T-helper 17 cell (primary cell): ENCODE data around the gene TRPM5. TPM values are rescaled to one million over a fixed set of nuclear protein-coding genes. Genes with fewer than 3 reads are reported as not detected.

Experiments
- ATAC-seq: fragments of 150-1000 bp; cut with Tn5 transposase; 2 replicates; pipeline ENCODE4 v1.10.0; 2021; ENCODE audit warnings: mild to moderate bottlenecking, moderate library complexity
- DNase-seq, 3 donors: peaks; one replicate each; pipeline versions ENCODE4 v3.0.0 to v3.0.0-alpha.2; 2020 to 2021
- H3K9me3 ChIP-seq: one replicate; pipeline ENCODE4 v1.7.0; 2013; ENCODE audit warnings: low read length, mild to moderate bottlenecking; ENCODE audit not compliant: control insufficient read depth, poor library complexity, severe bottlenecking
- H3K27ac Mint-ChIP-seq: one replicate; pipeline ENCODE4 v1.8.0; 2022; ENCODE audit warnings: mild to moderate bottlenecking, moderate library complexity, mixed read lengths
- H3K27me3 Mint-ChIP-seq: one replicate; pipeline ENCODE4 v1.8.0; 2022; ENCODE audit warnings: mixed read lengths
- H3K36me3 Mint-ChIP-seq: one replicate; pipeline ENCODE4 v1.8.0; 2022; ENCODE audit warnings: low read depth, mixed read lengths
- H3K4me1 Mint-ChIP-seq: one replicate; pipeline ENCODE4 v1.8.0; 2022; ENCODE audit warnings: mild to moderate bottlenecking, mixed read lengths
- H3K4me3 Mint-ChIP-seq: one replicate; pipeline ENCODE4 v1.8.0; 2022; ENCODE audit warnings: mild to moderate bottlenecking, moderate library complexity, mixed read lengths
- total RNA-seq, 4 donors: library from RNA in 2 of 4; stranded (reverse) in 2 of 4; gene quantifications; one replicate each; pipeline ENCODE4 v1.2.3 and lab custom pipeline; 2022 to 2026

TRPM5 gene
- total RNA-seq, 2 donors from 2014 or later, result 0.07 to 0.08 TPM

DNA sequence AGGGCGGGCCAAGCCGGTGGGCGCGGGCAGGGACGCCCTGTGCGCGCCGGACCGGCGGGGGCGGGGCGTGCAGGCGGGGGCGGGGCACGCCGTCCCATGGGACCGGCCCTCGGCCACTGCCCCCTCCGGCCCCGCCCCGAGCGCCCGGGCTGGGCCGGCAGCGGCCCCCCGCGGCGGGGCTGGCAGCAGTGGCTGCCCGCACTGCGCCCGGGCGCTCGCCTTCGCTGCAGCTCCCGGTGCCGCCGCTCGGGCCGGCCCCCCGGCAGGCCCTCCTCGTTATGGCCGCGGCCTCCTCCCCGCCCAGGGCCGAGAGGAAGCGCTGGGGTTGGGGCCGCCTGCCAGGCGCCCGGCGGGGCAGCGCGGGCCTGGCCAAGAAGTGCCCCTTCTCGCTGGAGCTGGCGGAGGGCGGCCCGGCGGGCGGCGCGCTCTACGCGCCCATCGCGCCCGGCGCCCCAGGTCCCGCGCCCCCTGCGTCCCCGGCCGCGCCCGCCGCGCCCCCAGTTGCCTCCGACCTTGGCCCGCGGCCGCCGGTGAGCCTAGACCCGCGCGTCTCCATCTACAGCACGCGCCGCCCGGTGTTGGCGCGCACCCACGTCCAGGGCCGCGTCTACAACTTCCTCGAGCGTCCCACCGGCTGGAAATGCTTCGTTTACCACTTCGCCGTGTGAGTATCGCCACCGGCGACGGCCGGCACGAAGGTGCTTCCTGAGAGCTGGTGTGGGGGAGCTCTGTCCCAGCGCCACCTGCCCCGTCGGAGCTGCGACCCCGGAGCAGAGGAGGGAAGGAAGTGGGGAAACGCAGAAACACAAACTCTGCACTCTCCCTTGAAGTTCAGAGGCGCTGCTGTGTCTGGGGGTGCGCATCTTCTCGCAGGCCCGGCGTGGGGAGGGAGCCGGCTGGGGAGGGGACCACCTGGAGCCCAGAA lies 769 bp upstream of the TRPM5 start, which contains the start of gene KCNQ1:
Gene KCNQ1, plus strand, starts transcription at position 188 of the 925 bp plus-strand sequence. Its CDS starts 91 bp downstream, at position 279.
- peak within 1 kb of the TSS; percentile 93 for H3K4me3 Mint-ChIP-seq
- no peaks in the 10 kb centered on the region for H3K9me3 ChIP-seq
- DNase-seq (peak in 2 of 3 donors; percentile 64 to 68), ATAC-seq (peak; percentile 55)
- H3K36me3 Mint-ChIP-seq, result no peaks in the 10 kb centered on the region
- peaks cover 28% of the 10 kb centered on the region for H3K4me1 Mint-ChIP-seq
- no peak within 1 kb of the TSS for H3K27ac Mint-ChIP-seq
- H3K27me3 Mint-ChIP-seq, result no peaks in the 10 kb centered on the region

DNA sequence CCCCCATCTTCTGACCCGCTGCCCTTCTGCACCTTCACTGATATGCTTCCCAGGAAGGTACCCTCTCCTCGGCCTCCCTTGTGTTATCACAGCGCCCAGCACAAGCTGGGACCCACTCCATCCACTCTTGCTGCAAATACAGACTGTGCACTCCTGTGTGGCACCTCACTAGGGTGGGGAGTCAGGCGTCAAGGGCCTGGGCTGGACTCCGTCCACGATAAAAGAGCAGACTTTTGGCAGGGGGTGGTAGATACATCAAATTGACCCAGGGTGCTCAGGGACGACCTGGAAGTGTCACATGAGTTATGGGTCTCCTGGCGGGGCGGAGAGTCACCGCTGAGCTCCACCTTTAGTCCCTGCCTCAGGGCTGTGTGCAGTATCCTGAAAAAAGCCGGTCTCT lies 908 bp downstream of the TRPM5 start:
- no peak overlapping the region for H3K27ac Mint-ChIP-seq
- ATAC-seq, result no peak
- no peaks in the 10 kb centered on the region for H3K36me3 Mint-ChIP-seq
- no peaks in the 10 kb centered on the region for H3K9me3 ChIP-seq
- H3K4me3 Mint-ChIP-seq, result peak overlapping the region; percentile 72
- no peaks in the 10 kb centered on the region for H3K27me3 Mint-ChIP-seq
- peaks cover 28% of the 10 kb centered on the region for H3K4me1 Mint-ChIP-seq
- peak in 1 of 3 donors; percentile 9 for DNase-seq

- Mint-ChIP-seq H3K4me1 (peaks cover 28% of the 10 kb centered on the region), H3K27ac (no peak overlapping the region), H3K36me3 (no peaks in the 10 kb centered on the region), H3K27me3 (no peaks in the 10 kb centered on the region), H3K4me3 (peak overlapping the region; percentile 65)
- H3K9me3 ChIP-seq, result no peaks in the 10 kb centered on the region
- ATAC-seq, result peak; percentile 74
- no peak for DNase-seq
Measured at GRCh38 chr11:2442589-2442988, 1.7 kb downstream of the TRPM5 start.

GRCh38 chr11:2441171-2441570 lies 3.1 kb downstream of the TRPM5 start:
- H3K4me1 Mint-ChIP-seq, result peaks cover 22% of the 10 kb centered on the region
- no peak overlapping the region for H3K27ac Mint-ChIP-seq
- no peak overlapping the region for H3K4me3 Mint-ChIP-seq
- H3K27me3 Mint-ChIP-seq, result no peaks in the 10 kb centered on the region
- ATAC-seq (no peak), DNase-seq (no peak)
- no peaks in the 10 kb centered on the region for H3K36me3 Mint-ChIP-seq
- H3K9me3 ChIP-seq, result no peaks in the 10 kb centered on the region

GRCh38 chr11:2440646-2441045 lies 3.7 kb downstream of the TRPM5 start:
- Mint-ChIP-seq H3K27me3 (no peaks in the 10 kb centered on the region), H3K36me3 (no peaks in the 10 kb centered on the region), H3K4me1 (peaks cover 18% of the 10 kb centered on the region), H3K4me3 (no peak overlapping the region), H3K27ac (no peak overlapping the region)
- ATAC-seq, result no peak
- no peaks in the 10 kb centered on the region for H3K9me3 ChIP-seq
- DNase-seq, result no peak

DNA sequence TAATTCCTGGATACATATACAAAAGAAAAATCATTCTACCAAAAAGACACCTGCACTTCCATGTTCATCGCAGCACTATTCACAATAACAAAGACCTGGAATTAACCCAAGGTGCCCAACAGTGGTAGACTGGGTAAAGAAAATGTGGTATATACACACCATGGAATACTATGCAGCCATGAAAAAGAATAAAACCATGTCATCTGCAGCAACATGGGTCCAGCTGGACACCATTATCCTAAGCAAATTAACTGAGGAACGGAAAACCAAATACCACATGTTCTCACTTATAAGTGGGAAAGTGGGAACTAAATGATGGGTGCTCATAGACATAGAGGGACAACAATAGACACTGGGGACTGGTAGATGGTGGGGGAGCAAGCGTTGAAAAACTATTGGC lies 4.5 kb downstream of the TRPM5 start:
- Mint-ChIP-seq H3K27me3 (no peaks in the 10 kb centered on the region), H3K4me1 (peaks cover 16% of the 10 kb centered on the region), H3K4me3 (no peak overlapping the region), H3K36me3 (no peaks in the 10 kb centered on the region), H3K27ac (no peak overlapping the region)
- no peaks in the 10 kb centered on the region for H3K9me3 ChIP-seq
- ATAC-seq (no peak), DNase-seq (no peak)

DNA sequence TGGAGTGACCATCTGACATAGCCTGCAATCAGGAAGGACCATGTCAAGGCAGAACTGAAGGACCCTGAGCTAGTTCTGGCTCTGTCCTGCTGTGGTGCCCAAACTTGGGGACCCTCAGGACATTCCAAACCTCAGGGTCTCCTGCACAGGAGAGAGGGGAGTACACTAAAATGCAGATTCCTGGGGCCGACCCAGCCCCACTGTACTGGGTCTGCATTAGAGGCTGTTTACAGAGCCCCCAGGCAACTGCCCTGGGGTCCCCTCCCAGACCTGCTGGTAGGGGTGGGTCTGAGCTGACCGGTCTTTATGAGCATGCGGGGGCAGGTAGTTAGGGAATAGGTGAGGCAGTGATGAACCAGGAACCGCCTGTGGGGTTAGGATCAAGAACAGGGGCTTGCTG lies 6.8 kb downstream of the TRPM5 start:
- Mint-ChIP-seq H3K4me3 (no peak overlapping the region), H3K4me1 (peaks cover 6% of the 10 kb centered on the region), H3K36me3 (no peaks in the 10 kb centered on the region), H3K27me3 (no peaks in the 10 kb centered on the region), H3K27ac (no peak overlapping the region)
- no peaks in the 10 kb centered on the region for H3K9me3 ChIP-seq
- peak in 1 of 3 donors; percentile 1 for DNase-seq
- ATAC-seq, result no peak

- no peaks in the 10 kb centered on the region for H3K4me1 Mint-ChIP-seq
- DNase-seq, result no peak
- H3K9me3 ChIP-seq, result no peaks in the 10 kb centered on the region
- no peak overlapping the region for H3K27ac Mint-ChIP-seq
- ATAC-seq, result no peak
- H3K27me3 Mint-ChIP-seq, result no peaks in the 10 kb centered on the region
- H3K36me3 Mint-ChIP-seq, result no peaks in the 10 kb centered on the region
- no peak overlapping the region for H3K4me3 Mint-ChIP-seq
Measured at GRCh38 chr11:2436521-2437031, 7.7 kb downstream of the TRPM5 start.

DNA sequence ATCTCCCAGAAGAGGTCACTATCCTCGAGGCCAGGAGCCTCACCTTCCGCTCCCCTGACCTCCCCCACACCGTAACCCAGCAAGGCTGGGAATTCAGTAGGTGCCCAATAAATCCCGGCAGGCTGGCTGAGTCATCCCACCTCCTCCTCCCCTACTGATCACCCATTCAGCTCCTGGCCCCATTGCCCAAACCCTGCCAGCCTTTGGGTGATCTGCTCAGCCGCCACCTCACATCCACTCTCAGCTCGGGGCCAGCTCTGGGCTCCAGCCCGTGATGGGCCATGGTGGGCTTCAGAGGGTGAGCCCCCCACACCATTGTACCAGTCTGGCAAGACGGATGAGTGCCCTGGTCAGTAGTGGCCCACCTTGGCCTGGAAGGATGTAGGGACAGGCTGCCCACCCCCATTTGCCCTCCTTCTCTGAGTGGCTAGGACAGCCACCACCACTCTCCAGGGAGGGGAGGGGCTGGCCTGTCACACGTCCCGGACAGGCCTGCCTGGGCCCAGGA lies 8.2 kb downstream of the TRPM5 start:
- no peaks in the 10 kb centered on the region for H3K9me3 ChIP-seq
- no peaks in the 10 kb centered on the region for H3K4me1 Mint-ChIP-seq
- no peak for ATAC-seq
- H3K4me3 Mint-ChIP-seq, result no peak overlapping the region
- H3K36me3 Mint-ChIP-seq, result no peaks in the 10 kb centered on the region
- DNase-seq, result no peak
- no peak overlapping the region for H3K27ac Mint-ChIP-seq
- H3K27me3 Mint-ChIP-seq, result no peaks in the 10 kb centered on the region

DNA sequence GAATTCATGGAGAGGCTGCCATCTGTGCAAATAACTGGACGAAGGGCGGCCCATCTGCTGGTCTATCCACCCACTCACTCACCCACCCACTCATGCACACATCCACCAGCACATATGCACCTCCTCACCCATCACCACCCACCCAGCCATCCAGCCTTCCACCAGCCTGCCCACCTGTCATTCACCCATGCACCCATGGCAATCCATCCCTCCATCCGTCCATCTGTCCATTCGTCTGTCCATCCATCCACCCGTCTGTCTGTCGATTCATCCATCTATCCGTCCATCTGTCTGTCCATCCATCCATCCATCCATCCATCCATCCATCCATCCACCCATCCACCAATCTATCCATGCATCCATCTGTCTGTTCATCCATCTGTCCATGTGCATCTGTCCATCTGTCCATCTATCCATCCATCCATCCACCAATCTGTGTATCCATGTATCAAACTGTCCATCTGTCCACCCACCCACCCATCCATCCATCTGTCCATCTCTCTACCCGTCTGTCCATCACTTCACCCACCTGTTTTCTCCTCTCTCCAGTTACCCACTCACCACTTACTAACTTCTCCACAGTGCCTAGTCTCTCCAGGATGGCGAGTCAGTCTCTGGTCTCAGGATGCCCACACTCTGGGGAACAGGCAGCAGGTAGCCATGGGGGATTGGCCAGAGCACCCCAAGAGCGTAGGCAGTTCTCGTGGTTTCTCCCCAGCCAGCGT lies 8.9 kb downstream of the TRPM5 start:
- DNase-seq, result no peak
- H3K27me3 Mint-ChIP-seq, result no peaks in the 10 kb centered on the region
- H3K9me3 ChIP-seq, result no peaks in the 10 kb centered on the region
- no peak overlapping the region for H3K4me3 Mint-ChIP-seq
- H3K36me3 Mint-ChIP-seq, result no peaks in the 10 kb centered on the region
- no peak overlapping the region for H3K27ac Mint-ChIP-seq
- no peaks in the 10 kb centered on the region for H3K4me1 Mint-ChIP-seq
- ATAC-seq, result no peak

GRCh38 chr11:2434506-2435255 lies 9.6 kb downstream of the TRPM5 start:
- no peak overlapping the region for H3K4me3 Mint-ChIP-seq
- H3K27ac Mint-ChIP-seq, result no peak overlapping the region
- no peaks in the 10 kb centered on the region for H3K4me1 Mint-ChIP-seq
- DNase-seq (no peak), ATAC-seq (no peak)
- no peaks in the 10 kb centered on the region for H3K27me3 Mint-ChIP-seq
- H3K36me3 Mint-ChIP-seq, result no peaks in the 10 kb centered on the region
- no peaks in the 10 kb centered on the region for H3K9me3 ChIP-seq

- no peaks in the 10 kb centered on the region for H3K9me3 ChIP-seq
- ATAC-seq (no peak), DNase-seq (no peak)
- Mint-ChIP-seq H3K27ac (no peak overlapping the region), H3K27me3 (no peaks in the 10 kb centered on the region), H3K36me3 (no peaks in the 10 kb centered on the region), H3K4me3 (no peak overlapping the region), H3K4me1 (no peaks in the 10 kb centered on the region)
Measured at GRCh38 chr11:2434008-2434407, 10.3 kb downstream of the TRPM5 start.
